NB4 (cell line): ENCODE results near the gene KIF22.

Experiments used
- DNase-seq: peaks from one replicate; pipeline ENCODE4 v3.0.0; 2010; ENCODE audit warnings: low read depth
- H3K4me3 ChIP-seq: one replicate; pipeline ENCODE4 v1.5.1; 2011; ENCODE audit warnings: mild to moderate bottlenecking, low read depth, low read length, moderate library complexity
- MYC ChIP-seq: IDR thresholded peaks from 2 replicates; pipeline ENCODE4 v1.6.1; 2011; ENCODE audit warnings: low read depth, low read length
- POLR2A ChIP-seq: IDR thresholded peaks from 2 replicates; pipeline ENCODE4 v1.6.1; 2011; ENCODE audit warnings: mild to moderate bottlenecking; ENCODE audit not compliant: insufficient read length; ENCODE audit errors: extremely low read depth
- TF ChIP-seq, protein P1 (sequence below): IDR thresholded peaks from one replicate; pipeline ENCODE4 v1.5.1; 2012; ENCODE audit warnings: low read depth, low read length
- TF ChIP-seq, protein P2 (sequence below): IDR thresholded peaks from 2 replicates; pipeline ENCODE4 v1.6.1; 2011; ENCODE audit warnings: low read depth, low read length

The KIF22 gene

DNA sequence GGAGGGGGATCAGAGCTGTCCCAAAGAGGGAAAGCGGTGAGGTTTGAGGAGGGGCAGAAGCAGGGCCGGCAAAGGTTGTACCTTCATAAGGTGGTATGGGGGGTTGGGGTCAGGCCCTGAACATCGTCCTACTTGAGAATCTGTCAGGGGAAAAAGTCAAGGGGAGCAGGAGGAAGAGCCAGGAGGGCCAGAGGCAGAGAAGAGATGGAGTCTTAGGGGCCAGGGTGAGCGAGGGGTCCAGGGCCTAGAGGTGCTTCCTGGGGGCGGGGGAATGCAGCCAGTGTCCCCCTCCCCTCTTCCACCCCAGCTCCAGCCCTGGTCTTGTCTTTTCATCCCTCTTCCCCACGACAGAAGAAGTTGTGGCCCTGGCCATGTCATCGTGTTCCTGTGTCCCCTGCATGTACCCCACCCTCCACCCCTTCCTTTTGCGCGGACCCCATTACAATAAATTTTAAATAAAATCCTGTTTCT is 20.2 kb downstream of the KIF22 start:
- peak overlapping the region; percentile 16 for H3K4me3 ChIP-seq
- TF ChIP-seq, protein P1, sequence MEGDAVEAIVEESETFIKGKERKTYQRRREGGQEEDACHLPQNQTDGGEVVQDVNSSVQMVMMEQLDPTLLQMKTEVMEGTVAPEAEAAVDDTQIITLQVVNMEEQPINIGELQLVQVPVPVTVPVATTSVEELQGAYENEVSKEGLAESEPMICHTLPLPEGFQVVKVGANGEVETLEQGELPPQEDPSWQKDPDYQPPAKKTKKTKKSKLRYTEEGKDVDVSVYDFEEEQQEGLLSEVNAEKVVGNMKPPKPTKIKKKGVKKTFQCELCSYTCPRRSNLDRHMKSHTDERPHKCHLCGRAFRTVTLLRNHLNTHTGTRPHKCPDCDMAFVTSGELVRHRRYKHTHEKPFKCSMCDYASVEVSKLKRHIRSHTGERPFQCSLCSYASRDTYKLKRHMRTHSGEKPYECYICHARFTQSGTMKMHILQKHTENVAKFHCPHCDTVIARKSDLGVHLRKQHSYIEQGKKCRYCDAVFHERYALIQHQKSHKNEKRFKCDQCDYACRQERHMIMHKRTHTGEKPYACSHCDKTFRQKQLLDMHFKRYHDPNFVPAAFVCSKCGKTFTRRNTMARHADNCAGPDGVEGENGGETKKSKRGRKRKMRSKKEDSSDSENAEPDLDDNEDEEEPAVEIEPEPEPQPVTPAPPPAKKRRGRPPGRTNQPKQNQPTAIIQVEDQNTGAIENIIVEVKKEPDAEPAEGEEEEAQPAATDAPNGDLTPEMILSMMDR = no peak
- TF ChIP-seq, protein P2, sequence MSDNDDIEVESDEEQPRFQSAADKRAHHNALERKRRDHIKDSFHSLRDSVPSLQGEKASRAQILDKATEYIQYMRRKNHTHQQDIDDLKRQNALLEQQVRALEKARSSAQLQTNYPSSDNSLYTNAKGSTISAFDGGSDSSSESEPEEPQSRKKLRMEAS = no peak
- no peak for TF ChIP-seq POLR2A
- TF ChIP-seq MYC = no peak
- no peak for DNase-seq

DNA sequence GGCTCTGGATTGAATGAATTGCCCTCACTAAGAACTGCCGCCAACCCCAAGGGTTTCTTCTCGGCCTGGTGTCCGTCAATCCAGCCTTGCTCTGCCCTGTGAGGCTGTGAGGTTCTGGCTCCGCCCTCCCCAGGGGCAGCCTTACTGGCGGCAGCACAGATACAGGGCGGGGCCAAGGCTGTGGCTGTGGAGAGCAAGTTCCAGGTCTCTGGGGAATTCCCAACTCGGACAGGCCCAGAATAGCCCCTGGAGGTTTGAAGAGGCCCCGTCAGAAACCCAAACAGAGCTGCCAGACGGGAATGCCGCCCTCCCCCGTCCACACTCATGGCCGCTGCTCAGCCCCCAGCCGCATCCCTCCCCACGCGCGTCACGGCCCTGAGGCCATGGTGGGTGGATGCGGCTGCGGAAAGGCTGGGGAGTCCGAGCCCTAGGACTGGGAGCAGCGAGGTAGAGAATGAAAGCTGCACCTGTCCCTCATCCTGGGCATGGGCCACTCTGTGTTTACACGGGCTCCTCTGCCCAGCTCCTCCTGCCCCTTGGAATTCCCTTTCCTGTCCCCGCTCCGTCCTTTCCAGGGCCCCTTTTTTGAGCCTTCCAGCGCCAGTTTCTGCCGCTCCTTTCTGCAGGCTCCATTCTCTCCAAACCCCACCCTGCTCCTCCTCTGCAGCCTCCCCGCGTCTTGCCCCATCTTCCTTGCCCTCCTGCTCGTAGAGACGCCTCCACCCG is 20.8 kb downstream of the KIF22 start:
- DNase-seq = peak; percentile 91
- TF ChIP-seq MYC (no peak), POLR2A (no peak)
- TF ChIP-seq, protein P2 = no peak
- TF ChIP-seq, protein P1 = no peak
- peak overlapping the region; percentile 34 for H3K4me3 ChIP-seq

DNA sequence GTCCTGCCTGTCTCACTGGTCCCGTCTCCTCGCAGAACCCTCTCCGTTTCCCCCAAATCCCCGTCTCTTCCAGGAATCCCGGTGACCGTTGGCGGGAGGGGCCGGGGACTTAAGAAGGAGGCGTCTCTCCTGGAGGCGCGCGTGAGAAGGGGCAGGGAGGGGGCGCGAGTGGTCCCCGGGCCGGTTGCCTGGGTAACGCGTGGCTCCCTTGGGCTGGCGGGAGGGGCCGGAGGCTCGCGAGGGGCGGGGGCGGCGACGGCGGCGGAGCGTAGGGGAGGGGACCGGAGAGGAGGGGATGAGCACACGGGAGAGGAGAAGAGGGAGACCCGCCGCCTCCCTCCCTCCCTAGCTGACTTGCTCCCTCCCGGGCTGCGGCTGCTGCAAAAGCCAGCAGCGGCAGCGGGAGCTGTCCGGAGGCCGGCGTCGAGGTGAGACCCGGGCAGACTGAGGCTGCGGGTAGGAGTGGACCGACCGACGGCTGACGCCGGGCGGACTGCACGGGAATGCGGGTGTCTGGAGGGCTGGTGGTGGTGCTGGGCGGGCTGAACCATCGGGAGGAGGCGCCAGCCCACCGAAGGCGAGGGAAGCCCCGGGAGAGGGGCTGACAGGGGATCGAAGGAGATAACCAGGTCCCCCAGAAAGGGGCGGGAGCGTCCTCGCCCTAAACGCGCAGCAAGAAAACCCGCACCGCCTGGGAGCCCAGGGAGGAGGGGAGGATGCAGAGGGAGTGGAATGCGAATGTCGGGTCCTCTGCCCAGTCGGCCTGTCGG is 21.5 kb downstream of the KIF22 start, which contains the start of gene PRRT2:
TSS of gene PRRT2 (plus strand) at position 298 of the 770 bp plus-strand sequence. CDS start 862 bp downstream, outside the sequence.
- peak within 1 kb of the TSS; percentile 34 for H3K4me3 ChIP-seq
- TF ChIP-seq POLR2A (no peak), MYC (no peak)
- TF ChIP-seq, protein P1 = no peak
- TF ChIP-seq, protein P2 = no peak
- peak; percentile 79 for DNase-seq

DNA sequence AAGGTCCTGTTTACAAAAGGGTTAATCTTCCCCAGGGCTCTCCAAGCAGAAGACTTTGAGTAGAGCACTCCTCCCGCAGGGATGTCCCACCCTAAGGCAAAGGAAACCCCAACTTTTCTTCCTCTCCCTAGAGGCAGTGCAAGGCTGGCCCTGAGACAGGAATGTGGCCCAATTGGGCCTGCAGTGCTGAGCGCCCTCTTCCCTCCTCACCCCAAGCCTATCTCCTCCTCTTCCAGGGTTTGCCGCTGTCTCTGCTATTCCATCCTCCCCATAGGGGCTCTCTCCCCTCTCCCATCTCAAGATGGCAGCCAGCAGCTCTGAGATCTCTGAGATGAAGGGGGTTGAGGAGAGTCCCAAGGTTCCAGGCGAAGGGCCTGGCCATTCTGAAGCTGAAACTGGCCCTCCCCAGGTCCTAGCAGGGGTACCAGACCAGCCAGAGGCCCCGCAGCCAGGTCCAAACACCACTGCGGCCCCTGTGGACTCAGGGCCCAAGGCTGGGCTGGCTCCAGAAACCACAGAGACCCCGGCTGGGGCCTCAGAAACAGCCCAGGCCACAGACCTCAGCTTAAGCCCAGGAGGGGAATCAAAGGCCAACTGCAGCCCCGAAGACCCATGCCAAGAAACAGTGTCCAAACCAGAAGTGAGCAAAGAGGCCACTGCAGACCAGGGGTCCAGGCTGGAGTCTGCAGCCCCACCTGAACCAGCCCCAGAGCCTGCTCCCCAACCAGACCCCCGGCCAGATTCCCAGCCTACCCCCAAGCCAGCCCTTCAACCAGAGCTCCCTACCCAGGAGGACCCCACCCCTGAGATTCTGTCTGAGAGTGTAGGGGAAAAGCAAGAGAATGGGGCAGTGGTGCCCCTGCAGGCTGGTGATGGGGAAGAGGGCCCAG is 22.4 kb downstream of the KIF22 start:
- TF ChIP-seq MYC (no peak), POLR2A (no peak)
- TF ChIP-seq, protein P2 = no peak
- TF ChIP-seq, protein P1 = no peak
- DNase-seq = no peak
- H3K4me3 ChIP-seq = no peak overlapping the region
